ENCODE data around the gene SFXN3.

Gene SFXN3

DNA sequence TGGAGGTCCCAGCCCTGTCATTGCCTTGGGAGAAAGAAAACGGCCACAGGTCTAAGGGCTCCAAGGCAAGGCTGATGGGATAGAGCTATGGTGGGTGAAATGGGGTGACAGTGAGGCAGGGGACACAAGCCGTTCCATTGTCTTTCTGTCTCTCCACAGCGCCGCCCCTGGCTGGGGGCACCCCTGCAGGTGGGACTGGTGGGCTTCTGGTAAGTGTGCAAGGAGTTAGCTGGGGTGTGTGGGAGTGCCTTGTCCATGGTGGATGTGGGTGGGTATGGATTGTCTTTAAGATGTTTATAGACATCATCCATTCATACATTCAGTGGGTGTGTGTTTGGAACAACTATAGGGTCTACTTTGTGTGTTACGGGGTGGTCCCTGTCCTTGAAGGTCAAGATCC is 7.5 kb downstream of the SFXN3 start:
- DNase-seq: no peak

DNA sequence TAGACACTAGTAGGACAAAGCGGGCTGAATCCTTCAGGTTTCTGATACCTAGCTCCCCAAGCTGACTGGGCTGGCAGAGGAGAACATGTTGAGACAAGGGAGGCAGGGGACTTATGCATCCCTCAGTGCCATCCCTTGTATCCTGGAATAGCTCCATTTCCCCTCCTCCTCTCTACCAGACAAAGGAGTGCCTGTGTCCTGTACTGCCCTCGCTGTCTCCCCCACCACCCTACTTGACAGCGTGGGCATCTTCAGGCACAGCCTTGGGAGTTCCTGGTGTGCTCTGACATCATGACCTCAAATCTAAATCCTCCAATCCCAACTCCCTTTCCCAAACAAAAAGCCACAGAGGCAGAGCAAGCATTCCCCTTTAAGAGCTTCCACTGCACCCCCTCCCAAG is 9.0 kb downstream of the SFXN3 start:
- no peak for DNase-seq

DNA sequence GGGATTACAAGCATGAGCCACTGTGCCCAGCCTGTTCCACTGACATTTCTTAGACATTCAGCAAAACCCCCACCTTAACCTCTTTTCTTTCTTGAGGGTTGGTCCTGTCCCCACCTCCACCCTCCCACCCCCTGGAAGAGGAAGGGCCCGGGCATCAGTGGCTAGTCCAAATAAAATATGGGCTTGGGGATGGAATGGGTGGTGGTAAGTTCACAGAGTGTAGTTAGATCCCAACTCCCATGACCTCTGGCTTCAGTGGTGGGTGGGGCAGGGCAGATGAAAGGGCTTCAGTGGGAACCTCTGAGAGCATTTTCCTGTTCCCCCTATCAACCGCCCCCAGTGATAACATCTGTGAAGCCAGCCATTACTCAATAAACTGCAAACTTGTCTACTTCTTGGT is 9.8 kb downstream of the SFXN3 start:
- DNase-seq: no peak

DNA sequence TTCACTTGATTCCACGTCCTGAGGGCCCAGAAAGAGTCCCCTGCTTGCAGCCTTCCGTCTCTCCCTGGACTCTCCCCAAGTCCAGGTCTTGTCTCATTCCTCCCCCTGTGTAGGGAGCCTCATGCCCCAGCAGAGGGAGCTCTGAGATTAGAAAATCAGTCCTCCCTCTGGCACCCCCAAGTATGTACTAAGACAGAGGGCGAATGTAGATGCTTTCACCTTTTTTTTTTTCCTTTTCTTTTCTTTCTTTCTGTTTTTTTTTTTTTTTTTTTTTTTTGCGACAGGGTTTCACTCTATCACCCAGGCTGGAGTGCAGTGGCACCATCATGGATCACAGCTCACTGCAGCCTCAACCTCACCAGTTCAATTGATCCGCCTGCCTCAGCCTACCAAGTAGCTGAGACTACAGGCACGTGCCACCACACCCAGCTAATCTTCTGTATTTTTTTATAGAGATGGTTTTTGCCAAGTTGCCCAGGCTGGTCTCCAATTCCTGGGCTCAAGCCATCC is 10.3 kb downstream of the SFXN3 start:
- peak; percentile 51 for DNase-seq

DNA sequence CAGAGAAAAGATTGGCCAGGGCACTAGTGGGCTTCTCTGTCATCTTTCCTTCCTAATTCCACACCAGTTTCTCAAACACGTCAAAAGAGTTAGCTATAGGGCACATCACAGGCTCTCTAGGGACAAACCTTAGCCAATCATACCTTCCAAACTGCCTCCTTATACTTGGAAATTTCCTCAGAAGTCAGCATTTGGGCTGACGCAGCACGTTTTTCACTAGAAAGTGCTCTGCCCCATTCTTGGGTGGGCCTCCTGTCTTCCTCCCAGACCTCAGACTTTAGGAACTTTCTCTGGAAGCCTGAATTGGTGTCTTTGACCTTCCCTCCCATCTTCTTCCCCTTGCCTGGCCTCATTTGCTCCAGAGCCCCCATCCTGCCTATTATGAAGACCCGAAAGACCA is 11.1 kb downstream of the SFXN3 start:
- no peak for DNase-seq

DNA sequence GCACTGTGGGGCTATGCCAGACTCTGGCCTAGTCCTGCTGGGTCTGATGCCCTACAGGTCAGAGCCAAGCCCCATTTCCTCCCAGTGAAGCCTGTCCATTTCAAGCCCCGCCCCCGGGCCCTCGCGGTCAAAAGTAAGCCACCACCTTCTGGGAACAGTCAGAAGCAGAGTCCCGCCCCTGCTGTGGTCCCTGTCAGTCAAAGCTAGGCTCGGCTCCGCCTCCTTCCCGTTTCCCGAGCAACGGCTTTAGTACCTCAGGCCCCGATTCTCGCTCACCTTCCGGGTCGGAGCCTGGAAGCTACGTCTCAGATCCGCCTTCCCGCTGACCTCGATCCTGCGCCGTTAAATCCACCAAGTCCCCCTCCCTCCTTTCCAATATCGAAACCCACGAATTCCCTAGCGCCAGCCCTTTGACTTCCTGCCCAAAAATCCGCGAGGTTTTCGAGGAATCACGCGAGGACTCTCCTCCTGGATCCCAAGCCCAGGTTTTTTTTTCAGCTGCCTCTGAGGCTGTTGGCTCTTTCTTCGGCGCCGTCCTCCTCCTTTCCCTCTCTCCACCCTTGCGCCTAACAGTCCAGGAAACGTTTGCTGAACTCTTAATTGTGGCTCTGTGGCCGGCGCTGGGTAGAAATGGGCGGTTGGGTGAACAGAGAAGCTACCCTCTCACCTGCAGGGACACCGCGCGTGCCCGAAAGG is 11.8 kb downstream of the SFXN3 start:
- DNase-seq: peak; percentile 84

DNA sequence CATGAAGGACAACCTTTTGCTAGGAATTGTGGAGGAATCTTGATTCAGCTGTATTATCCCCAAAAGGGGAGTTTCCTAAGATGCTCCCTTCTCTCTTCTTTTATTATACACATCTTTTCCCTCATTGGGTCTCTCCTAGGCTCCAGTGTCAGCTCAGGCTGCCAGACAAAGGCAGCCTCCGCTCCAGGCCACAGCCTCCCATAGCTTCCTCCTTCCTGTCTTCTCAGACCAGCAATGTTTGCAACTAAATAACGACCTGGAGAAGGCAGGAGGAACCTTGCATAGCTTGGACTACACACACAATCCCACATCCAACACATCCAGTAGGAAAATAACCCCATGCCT is 12.3 kb downstream of the SFXN3 start:
- DNase-seq: no peak

DNA sequence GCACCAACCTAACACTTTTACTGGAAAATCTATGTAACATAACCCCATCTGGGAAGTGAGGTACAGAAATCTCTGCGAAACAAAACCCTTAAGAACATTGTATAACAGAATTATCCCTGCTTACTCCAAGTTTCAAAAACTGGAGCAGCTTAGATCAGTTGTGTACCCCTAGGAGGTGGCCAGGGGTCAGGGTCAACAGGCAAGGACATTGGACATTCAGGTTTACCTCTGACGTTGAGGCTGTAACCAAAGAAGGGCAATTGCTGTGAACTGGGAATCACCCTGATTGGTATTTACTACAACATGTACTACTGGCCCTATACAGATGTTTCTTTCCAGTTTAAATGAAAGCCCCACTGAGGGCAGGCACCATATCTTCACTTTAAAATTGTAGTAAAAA is 13.1 kb downstream of the SFXN3 start:
- DNase-seq: no peak

DNA sequence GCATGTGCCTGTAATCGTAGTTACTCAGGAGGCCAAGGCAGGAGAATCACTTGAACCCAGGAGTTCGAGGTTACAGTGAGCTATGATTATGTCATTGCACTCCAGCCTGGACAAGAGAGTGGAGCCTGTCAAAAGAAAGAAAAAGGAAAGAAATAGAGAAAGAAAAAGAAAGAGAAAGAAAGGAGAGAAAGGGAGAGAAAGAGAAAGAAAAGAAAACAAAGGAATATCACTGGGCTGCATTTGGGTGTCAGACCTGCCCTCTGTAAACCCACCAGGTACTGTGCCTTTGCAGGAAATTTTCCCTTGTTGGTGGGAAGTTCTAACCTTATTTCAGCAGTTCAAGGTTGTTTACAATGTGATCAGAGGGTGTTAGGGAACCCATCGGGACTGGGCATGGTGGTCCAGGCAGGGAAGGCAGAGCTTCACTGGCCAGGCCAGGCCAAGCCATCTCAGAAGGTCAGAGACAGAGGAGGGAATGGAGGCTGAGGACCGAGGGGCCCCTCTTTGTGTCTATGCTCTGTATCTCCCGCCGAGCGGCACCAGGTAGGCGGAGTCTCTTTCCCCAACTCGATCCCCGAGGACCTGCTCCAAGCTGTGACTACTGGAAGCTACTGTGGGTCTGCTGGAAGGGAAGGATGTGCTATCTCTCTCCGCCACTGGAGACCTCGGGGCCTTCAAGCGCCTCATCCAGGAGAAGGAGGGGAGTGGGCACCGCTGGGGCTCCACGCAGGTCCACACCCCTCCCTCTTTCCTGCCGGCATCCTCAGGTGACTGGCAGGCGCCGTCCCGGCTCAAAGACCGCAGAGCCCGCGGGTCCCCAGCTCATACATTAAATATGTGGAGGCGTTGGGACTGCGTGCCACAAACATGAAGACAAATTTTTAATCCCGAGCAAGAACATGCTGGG is 15.6 kb downstream of the SFXN3 start:
- no peak for DNase-seq

DNA sequence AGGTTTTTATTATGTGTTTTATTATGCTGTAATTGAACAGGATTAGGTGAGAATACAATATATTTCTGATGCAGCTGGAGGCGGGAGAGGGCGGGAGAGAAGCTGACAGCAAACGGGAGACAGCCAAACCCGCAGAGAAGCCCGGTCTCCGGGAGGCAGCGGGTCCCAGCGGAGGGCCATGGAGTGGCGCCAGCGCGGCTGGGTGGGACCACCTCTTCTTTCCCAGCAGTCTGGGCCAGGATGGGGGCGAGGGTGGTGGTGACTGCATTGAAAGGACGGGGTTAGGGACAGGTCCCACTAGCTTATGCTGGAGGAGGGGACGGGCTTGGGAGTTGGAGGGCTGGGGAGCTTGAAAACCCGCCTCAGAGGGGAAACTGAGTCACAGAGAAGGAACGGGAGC is 16.2 kb downstream of the SFXN3 start:
- DNase-seq: no peak

DNA sequence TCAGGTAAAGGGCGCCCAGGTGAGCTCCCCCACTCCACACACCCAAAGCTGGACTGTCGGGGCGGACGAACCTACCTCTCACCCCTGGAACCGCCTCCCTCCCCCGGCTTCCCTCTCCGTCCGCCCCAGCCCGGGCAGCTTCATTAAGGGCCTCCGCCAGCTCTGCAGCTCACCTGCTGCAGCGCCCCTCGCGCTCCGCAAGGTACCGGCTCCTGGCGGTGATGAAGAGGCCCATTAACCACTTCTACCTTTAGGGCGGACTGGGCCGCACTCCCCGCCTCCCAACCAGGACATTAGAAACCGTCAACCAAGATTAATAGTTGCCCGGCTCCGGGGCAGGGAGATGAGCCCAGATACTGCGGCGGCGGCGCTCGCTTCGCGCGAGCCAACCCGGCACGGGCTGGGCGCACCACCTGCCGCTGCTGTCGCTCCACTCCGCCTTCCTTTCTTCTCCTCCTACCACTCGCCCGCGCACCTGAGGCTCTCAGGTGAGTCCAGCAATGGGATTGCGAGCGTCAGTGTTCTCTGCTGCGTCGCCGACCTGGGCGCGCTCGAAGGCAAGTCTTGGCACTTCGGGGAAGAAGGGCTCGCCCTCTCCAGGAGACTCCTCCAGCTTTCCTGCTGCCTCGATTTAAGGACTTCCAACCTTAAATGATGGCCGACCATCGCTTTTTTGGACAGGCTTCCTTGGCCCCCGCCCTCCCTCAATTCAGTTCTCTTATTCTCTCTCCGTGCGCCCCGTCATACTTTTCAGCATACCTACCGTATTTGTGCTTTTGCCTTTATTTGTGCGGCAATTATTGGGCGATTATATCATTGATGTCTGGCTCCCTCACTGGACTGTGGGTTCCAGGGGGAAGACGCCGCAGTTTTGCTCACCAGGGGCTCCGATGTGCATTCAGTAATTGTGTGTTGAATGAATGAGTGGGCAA is 17.2 kb downstream of the SFXN3 start:
- no peak for DNase-seq

DNA sequence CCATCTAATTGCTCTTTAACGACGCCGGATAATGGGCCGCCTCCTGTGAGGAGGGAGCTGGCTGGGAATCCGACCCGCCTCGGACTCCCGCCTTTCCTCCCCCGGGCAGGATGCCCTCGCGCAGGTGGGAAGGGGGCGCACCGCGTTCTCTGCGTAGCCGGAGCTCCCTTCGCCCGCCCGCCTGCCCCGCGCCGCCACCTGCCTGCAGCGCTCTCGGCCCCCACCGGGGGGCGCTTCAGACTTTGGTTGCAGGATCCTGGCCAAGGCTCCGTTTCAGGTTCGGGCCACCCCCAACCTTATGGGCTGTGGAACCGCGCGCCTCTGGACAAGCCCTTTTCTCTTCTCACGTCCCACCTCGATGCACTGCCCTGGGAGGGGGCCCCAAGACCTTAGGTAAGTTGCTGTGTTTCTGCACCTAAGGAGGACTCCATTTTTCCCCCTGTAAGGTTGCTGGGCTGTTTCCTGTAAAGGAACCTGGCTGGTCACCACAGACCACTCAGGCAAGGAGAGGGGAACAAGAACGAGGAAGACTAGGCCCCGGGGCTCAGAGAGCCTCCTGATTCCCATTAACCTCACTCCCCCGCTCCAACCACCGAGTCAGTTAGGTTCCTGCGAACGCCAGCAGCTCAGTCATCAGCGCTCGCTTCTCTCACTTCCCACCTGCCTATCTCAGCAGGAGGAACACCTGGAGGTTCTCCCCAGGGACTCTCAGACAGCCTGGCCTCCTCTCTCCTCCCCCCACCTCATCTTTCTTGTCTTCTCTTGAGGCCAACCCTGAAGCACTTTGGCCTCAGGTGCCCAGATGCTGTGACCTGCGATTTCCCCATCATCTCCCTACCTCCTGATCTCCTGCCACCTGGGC is 19.4 kb downstream of the SFXN3 start:
- peak; percentile 28 for DNase-seq

DNA sequence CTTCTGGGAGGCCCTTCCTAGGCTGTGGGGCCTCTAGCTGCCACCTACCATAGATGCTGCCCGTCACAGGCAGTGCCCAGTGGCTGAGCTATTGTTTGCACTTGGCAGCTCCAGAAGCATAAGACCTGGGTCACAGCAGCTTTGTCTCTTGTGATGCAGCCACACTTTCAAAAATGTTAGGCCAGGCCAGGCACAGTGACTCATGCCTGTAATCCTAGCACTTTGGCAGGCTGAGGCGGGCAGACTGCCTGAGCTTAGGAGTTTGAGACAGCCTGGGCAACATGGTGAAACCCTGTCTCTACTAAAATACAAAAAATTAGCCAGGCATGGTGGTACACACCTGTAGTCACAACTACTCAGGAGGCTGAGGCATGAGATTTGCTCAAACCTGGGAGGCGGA is 21.3 kb downstream of the SFXN3 start:
- no peak for DNase-seq

DNA sequence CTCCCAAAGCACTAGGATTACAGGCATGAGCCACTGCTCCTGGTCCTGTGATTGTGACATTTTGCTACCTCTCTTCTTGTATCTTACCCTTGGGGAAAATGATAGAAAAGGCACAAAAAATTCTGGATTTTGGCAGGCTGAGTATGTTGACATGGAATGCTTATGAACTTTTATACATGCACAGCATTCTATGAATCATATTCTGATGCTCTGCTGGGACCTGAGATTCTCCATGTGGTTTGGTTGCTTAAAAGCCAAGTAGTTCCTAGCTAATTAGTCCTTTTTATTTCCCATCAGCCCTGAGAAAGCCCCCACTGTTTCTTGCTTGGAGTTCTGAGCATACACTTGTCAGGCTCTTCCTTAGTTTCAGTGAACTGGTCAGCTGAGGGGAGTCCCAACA is 22.5 kb downstream of the SFXN3 start:
- no peak for DNase-seq

DNA sequence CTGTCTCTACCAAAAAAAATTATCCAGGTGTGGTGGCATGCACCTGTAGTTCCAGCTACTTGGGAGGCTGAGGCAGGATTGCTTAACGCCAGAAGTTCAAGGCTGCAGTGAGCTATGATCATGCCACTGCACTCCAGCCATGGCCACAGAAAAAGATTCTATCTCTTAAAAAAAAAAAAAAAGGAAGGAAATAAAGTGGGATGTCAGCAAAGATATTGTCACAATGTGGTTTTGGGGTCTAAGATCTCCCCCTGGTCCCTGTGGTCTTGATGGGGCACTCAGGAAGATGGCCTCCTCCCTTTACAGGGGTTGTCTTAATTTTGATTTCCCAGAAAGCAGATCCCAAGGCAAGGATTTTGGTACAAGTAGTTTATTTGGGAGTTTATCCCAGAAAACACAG is 23.3 kb downstream of the SFXN3 start:
- no peak for DNase-seq

DNA sequence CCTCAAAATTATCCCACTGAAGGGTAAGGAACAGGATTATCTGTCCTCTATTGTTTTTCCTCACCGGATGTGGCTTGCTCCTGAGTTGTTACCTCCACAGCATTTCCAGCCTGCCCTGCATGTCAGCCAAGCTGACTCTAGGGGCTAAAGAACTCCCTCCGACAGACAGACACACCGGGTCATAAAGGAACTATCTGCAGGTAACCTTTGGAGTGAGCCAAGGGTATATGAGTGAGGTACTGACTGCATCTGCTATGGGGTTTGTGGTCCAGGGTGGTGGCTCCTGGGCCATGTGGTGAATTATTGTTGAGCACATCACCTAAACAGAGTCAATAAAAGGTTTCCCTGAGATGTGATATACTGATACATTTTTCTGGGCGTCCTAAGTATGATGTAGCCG is 23.8 kb downstream of the SFXN3 start:
- DNase-seq: no peak

DNA sequence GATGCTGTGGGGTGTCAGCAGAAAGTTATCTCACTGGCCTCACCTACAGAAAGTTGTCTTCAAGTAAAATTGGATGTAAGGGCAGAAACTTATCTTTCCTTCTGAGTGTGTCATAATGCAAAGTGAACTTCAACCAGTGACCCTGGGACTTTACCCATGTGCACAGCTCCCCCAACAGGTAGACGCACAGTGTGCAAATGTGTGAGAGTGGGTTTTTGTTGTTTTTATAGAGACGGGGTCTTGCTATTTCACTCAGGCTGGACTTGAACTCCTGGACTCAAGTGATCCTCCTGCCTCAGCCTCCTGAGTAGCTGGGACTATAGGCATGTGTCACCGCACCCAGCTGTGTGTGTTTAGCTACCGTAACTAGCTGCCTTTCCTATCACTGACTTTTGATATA is 24.4 kb downstream of the SFXN3 start:
- DNase-seq: no peak

DNA sequence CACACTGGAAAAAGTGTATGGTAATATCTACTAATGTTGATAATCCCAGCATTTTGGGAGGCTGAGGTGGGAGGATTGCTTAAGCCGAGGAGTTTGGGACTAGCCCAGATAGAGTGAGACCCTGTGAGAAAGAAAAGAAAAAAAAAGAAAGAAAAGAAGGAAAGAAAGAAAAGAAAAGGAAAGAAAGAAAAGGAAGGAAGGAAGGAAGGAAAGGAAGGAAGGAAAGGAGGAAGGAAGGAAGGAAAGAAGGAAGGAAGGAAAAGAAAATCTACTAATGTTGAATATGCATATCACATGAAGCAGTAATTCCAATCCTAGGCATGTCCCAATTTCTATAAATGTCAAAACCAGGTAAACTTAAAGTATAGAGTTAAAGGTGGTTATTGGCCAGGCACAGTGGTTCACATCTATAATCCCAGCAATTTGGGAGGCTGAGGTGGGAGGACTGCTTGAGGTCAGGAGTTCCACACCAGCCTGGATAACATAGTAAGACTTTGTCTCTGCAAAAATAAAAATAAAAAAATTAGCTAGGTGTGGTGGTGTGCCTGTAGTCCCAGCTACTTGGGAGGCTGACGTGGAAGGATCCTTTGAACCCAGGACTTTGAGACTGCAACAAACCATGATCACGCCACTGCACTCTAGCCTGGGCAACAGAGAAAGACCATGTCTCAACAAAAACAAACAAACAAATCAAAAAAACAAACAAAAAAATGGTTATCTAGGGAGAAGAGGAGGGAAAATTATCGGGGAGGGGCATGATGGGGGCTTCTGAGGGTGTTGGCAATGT is 25.5 kb downstream of the SFXN3 start:
- DNase-seq: no peak

DNA sequence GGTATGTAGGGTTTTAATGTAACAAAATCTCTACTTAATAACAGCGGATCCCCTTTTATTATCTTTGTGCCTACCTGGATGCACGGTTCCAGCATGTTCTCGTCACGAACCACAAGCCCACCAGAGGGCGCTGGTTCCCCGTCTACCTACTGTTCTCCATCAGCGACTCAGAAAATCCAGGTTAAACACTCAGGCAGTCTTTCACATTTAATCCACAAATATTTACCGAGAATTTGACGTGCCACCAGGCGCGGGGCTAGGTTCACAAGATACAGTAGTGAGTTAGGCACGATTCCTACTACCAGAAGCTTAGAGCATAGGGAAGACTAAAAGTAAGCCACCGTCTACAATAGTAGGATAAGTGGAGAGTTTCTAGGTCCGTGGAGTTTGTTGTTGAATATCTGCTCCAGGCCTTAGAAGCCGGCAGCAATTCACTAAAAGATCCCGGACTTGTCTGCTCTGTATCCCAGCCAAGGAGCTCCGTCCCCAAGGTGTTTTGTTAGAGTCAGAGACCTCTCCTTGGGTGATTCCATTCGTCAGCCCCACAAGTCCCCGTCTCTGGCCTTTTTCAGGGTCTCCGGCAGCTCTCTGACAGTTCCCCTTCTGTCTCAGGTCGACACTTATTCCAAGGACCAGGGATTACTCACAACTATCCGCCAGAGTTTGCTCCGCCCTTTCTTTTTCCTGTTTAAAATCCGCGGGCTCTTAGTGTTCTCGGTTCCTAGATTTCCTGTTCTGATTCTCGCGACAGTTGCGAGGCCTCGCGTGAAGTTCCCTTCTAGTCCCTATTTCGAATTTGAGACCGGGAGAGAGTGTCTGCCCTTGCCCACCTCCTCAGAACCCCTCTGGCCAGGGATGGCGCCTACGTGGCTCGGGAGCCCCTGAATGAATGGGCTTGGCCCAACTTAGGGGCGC is 29.3 kb downstream of the SFXN3 start:
- peak; percentile 92 for DNase-seq

DNA sequence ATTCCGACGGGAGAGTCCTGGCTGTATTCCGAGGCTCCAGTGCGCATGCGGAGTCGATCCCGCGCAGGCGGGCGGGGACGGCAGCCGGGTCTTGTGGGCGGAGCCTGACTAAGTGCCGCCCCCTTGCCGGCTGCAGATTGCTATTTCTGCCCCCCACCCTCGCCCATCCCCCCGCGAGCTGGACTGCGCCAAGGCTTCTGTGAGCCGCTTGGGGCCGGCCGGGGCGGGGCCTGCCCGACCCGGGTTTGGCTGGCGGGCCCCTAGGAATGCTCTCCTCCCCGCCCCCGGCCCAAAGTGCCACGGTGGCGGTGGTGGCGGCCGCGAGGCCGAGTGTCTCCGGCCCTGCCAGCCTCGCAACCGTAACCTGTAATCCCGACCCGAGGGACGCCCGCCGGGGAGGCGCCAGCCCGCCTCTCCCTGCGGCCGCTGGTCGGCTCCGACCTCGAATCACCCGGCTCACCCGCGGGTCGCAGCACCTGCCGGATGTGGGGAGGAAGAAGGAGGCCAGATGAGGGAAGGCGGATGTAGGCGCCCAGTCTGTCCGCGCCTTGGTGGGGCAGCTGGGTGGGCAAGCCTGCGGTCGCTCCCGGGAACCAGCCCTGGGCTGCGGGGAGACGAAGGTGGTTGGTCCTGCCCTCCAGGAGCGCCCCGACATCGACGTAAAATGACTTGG is 30.1 kb downstream of the SFXN3 start:
- DNase-seq: peak; percentile 89
